MM.1S (cell line): ENCODE measurements around the gene TSN.
A peak's percentile ranks its signal among the peaks of the same experiment; 100 is the strongest.

Source experiments
- DNase-seq: peaks from one replicate; pipeline ENCODE4 v3.0.0-alpha.2; 2015
- H2AFZ ChIP-seq: fragments of 300-600 bp; sonication (generic); 2 replicates; pipeline ENCODE4 v1.6.0; 2016; ENCODE audit warnings: antibody characterized with exemption, low read length
- H3F3A ChIP-seq: fragments of 300-600 bp; sonication (generic); 2 replicates; pipeline ENCODE4 v1.6.1; 2016; ENCODE audit warnings: mild to moderate bottlenecking, antibody characterized with exemption, low read length, moderate library complexity, mixed read lengths; ENCODE audit not compliant: insufficient read depth
- H3K27ac ChIP-seq: fragments of 300-600 bp; sonication (generic); 2 replicates; pipeline ENCODE4 v1.5.1; 2016; ENCODE audit warnings: mild to moderate bottlenecking, low read length
- H3K27me3 ChIP-seq: fragments of 300-600 bp; sonication (generic); replicated peaks from 2 replicates; pipeline ENCODE4 v1.6.0; 2016; ENCODE audit warnings: low read length; ENCODE audit not compliant: insufficient read depth
- H3K36me3 ChIP-seq: fragments of 300-600 bp; sonication (generic); replicated peaks from 2 replicates; pipeline ENCODE4 v1.6.1; 2016; ENCODE audit warnings: mild to moderate bottlenecking, low read length, mixed read lengths; ENCODE audit not compliant: insufficient read depth
- H3K4me1 ChIP-seq: fragments of 300-600 bp; sonication (generic); 2 replicates; pipeline ENCODE4 v1.6.1; 2016; ENCODE audit warnings: low read length, mixed read lengths
- H3K4me2 ChIP-seq: fragments of 300-600 bp; sonication (generic); 2 replicates; pipeline ENCODE4 v1.6.0; 2016; ENCODE audit warnings: low read depth, low read length
- H3K4me3 ChIP-seq: fragments of 300-600 bp; sonication (generic); 2 replicates; pipeline ENCODE4 v1.5.1; 2016; ENCODE audit warnings: low read length, mixed read lengths
- H3K79me2 ChIP-seq: fragments of 300-600 bp; sonication (generic); 2 replicates; pipeline ENCODE4 v1.6.1; 2016; ENCODE audit warnings: mixed run types, low read length, mixed read lengths
- H3K9ac ChIP-seq: fragments of 300-600 bp; sonication (generic); 2 replicates; pipeline ENCODE4 v1.6.1; 2016; ENCODE audit warnings: low read length, mixed read lengths
- H3K9me2 ChIP-seq: fragments of 300-600 bp; sonication (generic); replicated peaks from 2 replicates; pipeline ENCODE4 v1.6.1; 2016; ENCODE audit warnings: mild to moderate bottlenecking, low read length, mixed read lengths; ENCODE audit not compliant: insufficient read depth
- H3K9me3 ChIP-seq: fragments of 300-600 bp; sonication (generic); replicated peaks from 2 replicates; pipeline ENCODE4 v1.6.1; 2016; ENCODE audit warnings: mild to moderate bottlenecking, low read length, mixed read lengths; ENCODE audit not compliant: insufficient read depth
- H4K20me1 ChIP-seq: fragments of 300-600 bp; sonication (generic); 2 replicates; pipeline ENCODE4 v1.6.1; 2016; ENCODE audit warnings: mild to moderate bottlenecking, low read length, moderate library complexity, mixed read lengths; ENCODE audit not compliant: insufficient read depth
- EZH2 ChIP-seq: fragments of 300-600 bp; sonication (generic); optimal IDR thresholded peaks from 2 replicates; pipeline ENCODE3; 2017; ENCODE audit warnings: low read depth, mild to moderate bottlenecking, antibody characterized with exemption, low read length, mixed read lengths
- EZH2phosphoT487 ChIP-seq: fragments of 300-600 bp; sonication (generic); IDR thresholded peaks from 2 replicates; pipeline ENCODE4 v1.6.1; 2018; ENCODE audit warnings: antibody characterized with exemption, low read length
- TF ChIP-seq, protein P1 (sequence below): fragments of 300-600 bp; sonication (generic); IDR thresholded peaks from 2 replicates; pipeline ENCODE4 v1.5.1; 2016; ENCODE audit warnings: antibody characterized with exemption, low read length, mixed read lengths

The TSN gene

DNA sequence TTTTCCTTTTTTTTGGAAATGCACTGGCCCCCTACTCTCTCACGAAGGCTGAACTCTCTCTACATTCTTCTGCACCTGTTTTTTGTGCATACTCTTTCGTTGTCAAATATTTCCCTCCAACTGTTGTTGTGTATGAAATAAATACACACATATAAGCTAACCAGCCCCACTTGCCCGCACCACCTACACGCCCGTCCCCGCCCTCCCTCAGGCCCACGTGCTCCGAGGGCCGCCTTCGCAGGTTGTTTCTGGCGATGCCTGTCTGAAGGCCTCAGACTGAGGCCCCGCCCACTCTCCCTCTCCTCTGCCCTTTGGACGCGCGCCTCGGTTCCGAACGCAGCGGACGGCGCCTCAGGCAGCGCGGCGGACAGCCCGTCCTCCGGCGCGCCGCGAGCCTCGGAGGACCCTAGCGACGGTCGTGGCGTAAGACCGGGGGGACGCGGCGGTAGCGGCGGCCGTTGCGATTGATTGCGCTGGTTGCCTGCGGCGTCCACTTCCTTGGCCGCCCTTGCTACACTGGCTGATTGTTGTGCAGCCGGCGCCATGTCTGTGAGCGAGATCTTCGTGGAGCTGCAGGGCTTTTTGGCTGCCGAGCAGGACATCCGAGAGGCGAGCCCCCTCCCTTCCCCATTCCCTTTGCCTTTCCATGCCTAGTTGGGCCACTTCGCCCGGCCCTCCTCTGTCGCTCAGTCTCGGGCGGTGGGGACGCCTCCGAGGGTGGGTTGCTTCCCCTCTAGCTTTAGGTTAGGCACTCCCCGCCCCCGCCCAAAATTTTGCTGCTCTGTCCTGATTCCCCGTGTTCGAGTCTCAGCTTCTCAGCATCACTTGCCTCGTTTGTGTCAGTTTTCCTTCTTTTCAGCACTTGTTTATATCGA, at the start of gene TSN:
Gene TSN (plus strand): TSS at position 415 of the 875 bp plus-strand sequence. CDS start 129 bp downstream, at position 544.
- no peaks in the 10 kb centered on the region for H3K4me1 ChIP-seq
- no peaks in the 10 kb centered on the region for H3K27me3 ChIP-seq
- TF ChIP-seq EZH2phosphoT487 (no peak), EZH2 (no peak)
- TF ChIP-seq, protein P1, sequence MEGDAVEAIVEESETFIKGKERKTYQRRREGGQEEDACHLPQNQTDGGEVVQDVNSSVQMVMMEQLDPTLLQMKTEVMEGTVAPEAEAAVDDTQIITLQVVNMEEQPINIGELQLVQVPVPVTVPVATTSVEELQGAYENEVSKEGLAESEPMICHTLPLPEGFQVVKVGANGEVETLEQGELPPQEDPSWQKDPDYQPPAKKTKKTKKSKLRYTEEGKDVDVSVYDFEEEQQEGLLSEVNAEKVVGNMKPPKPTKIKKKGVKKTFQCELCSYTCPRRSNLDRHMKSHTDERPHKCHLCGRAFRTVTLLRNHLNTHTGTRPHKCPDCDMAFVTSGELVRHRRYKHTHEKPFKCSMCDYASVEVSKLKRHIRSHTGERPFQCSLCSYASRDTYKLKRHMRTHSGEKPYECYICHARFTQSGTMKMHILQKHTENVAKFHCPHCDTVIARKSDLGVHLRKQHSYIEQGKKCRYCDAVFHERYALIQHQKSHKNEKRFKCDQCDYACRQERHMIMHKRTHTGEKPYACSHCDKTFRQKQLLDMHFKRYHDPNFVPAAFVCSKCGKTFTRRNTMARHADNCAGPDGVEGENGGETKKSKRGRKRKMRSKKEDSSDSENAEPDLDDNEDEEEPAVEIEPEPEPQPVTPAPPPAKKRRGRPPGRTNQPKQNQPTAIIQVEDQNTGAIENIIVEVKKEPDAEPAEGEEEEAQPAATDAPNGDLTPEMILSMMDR: no peak
- H3K79me2 ChIP-seq: peaks cover 37% of the 10 kb centered on the region
- H3K9me2 ChIP-seq: no peaks in the 10 kb centered on the region
- peak within 1 kb of the TSS; percentile 86 for H3K4me3 ChIP-seq
- H3K36me3 ChIP-seq: peaks cover 3% of the 10 kb centered on the region; the same call in 1 of the 2 replicates
- peak within 1 kb of the TSS; percentile 81 for H3K9ac ChIP-seq
- no peaks in the 10 kb centered on the region for H4K20me1 ChIP-seq
- H2AFZ ChIP-seq: peak within 1 kb of the TSS; percentile 92
- no peaks in the 10 kb centered on the region for H3F3A ChIP-seq
- H3K27ac ChIP-seq: peak within 1 kb of the TSS; percentile 30; the same call in 1 of the 2 replicates
- no peaks in the 10 kb centered on the region for H3K9me3 ChIP-seq
- H3K4me2 ChIP-seq: peak within 1 kb of the TSS; percentile 92
- DNase-seq: peak; percentile 98

DNA sequence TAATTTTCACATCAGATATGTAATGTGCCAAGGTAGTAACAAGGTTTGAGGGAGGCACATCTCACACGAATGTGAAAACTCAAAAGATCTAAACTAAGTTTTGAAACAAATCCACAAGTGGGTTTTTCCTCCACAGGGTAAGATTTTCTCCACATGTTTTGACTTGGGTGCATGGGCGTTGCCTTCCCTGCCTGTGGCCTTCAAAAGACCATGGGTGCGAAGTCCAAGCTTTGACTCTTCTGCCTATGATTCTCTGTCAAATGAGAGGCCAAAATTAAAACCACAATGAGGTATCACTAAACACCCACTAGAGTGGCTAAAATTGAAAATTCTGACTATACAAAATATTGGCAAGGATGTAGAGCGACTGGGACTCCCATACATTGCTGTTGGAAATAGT, 49.5 kb upstream of the TSN start:
- no peaks in the 10 kb centered on the region for H3K27me3 ChIP-seq
- H3K9me2 ChIP-seq: no peaks in the 10 kb centered on the region
- H4K20me1 ChIP-seq: no peaks in the 10 kb centered on the region
- H3F3A ChIP-seq: no peaks in the 10 kb centered on the region
- no peaks in the 10 kb centered on the region for H3K36me3 ChIP-seq
- no peaks in the 10 kb centered on the region for H3K9me3 ChIP-seq
- DNase-seq: no peak
- no peak overlapping the region for H3K27ac ChIP-seq
- H3K4me2 ChIP-seq: no peak overlapping the region
- no peaks in the 10 kb centered on the region for H3K4me1 ChIP-seq
- H3K79me2 ChIP-seq: no peaks in the 10 kb centered on the region
- no peak overlapping the region for H3K4me3 ChIP-seq
- H2AFZ ChIP-seq: no peak overlapping the region
- TF ChIP-seq, protein P1: no peak
- TF ChIP-seq EZH2phosphoT487 (no peak), EZH2 (no peak)
- H3K9ac ChIP-seq: no peak overlapping the region

DNA sequence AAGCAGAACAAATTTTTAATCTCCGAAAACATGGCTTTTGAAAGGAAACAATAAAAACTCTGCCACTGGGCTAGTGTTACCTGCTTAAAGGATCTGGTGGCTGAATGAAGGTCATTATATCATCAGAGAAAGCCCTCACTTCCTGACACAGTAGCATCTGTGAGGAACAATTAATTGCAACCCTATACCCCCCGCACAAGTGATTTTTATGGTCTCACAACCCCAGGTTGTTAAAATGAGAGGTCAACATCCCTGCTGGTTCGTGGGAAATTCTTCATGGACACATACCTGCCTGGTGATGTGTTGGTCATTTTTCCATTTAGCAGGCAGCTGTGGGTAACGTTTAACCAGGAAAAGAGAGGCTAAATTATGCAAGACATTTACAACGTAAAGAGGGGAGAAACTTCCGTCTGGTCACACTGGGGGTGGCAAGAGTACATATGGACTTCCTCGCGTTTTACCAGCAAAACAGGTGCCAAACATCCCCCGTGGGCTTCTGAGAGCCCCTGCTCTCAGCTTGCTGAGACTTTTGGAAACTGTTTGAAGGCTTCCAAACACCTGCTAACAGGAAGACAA, 48.0 kb upstream of the TSN start:
- Histone ChIP-seq H3K36me3 (no peaks in the 10 kb centered on the region), H3F3A (no peaks in the 10 kb centered on the region), H3K4me1 (no peaks in the 10 kb centered on the region), H4K20me1 (no peaks in the 10 kb centered on the region), H3K27me3 (no peaks in the 10 kb centered on the region), H3K79me2 (no peaks in the 10 kb centered on the region), H3K4me3 (no peak overlapping the region), H2AFZ (no peak overlapping the region), H3K27ac (no peak overlapping the region), H3K9me2 (no peaks in the 10 kb centered on the region), H3K9me3 (no peaks in the 10 kb centered on the region), H3K4me2 (no peak overlapping the region), H3K9ac (no peak overlapping the region)
- no peak for TF ChIP-seq EZH2
- TF ChIP-seq EZH2phosphoT487: no peak
- TF ChIP-seq, protein P1: no peak
- no peak for DNase-seq
